HG03097 (cell line): ENCODE results near the gene FSTL3.
"Not testable (repeated sequence)": the region's sequence is repeated elsewhere in the genome, so short reads cannot be mapped to it uniquely, and the experiment has no call there.

Experiments
- ATAC-seq: cut with Tn5 transposase; IDR thresholded peaks from one replicate; pipeline ENCODE4 v1.9.1; 2021; ENCODE audit not compliant: unreplicated experiment, low FRiP score

The FSTL3 gene

DNA sequence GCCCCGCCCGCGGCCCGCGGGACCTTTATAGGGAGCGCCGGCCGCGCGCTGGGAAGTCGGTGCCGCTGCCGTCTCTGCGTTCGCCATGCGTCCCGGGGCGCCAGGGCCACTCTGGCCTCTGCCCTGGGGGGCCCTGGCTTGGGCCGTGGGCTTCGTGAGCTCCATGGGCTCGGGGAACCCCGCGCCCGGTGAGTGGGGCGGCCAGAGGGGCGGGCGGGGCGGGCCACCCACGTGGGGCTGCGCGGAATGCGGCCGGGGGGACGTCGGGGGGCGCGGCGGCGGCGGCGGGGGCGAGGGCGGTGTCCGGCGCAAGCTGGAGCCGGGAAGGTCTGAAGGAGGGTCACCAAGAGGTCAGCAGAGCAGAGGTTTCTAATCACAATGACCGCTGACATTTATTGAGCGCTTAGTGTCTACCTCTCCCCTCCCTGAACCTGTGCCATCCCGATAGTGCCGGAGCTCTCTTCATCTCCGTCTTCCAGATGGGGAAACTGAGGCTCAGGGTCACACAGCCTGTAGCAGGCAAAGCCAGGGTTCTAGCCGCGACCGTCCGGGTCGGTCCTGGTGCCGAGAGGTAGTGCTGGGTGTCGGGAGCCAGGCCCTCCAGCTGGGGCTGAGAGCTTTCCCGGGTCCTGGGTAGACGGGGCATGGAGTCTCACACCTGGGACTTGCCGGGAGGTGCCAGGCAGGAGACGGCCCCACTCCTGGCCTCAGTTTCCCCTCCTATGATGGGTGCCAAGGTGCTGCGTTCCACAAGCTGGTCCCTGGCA, at the start of gene FSTL3:
Gene FSTL3, plus strand, starts transcription at position 54 of the 767 bp plus-strand sequence. Its CDS starts 32 bp downstream, at position 86.
- ATAC-seq, result no peak

DNA sequence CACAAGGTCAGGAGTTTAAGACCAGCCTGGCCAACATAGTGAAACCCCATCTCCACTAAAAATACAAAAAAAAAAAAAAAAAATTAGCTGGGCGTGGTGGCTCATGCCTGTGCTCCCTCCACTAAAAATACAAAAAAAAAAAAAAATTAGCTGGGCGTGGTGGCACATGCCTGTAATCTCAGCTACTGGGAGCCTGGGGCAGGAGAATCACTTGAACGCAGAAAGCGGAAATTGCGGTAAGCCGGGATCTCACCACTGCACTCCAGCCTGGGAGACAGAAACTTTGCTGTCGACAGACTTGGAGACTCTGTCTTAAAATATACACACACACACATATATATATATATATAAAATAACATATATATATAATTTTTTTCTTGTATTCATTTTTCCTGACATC, 49.6 kb upstream of the FSTL3 start:
- ATAC-seq, result not testable (repeated sequence)

DNA sequence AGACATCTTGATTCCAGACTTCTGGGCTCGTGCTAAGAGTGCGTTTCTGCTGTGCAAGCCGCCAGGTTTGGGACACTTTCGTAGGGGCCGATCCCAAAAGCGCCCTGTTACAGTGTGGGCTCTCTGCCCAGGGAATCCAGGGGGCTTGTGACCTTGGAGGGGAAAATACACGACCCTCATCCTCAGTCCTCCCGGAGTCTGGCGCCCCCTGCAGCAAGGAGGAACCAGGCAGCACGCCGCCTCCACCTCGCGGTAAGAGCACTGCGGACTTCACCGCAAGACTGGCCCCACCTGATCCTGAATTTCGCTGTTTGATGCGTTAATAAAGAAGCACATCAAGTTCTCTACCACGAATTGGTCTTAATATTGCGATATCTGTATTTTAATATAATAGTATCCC, 48.0 kb upstream of the FSTL3 start:
- no peak for ATAC-seq

DNA sequence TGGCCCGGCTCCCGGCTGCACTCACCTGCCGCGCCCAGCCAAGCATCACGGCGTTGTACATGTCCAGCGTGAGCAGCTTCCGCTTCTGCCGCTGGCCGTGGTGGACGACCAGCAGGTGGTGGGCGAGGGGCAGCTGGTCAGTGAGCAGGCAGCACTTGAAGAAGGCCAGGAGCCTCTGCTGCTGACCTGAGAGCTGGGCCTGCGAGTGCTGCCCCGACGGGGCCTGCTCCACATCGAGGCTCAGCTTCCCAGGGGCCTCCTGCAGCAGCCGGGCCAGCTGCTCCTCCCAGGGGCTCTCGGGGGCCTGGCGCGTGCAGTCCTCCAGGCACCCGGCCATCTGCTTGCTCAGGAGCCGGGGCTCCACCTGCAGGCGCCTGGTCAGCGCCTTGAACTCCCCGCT, 46.7 kb upstream of the FSTL3 start:
- not testable (repeated sequence) for ATAC-seq

DNA sequence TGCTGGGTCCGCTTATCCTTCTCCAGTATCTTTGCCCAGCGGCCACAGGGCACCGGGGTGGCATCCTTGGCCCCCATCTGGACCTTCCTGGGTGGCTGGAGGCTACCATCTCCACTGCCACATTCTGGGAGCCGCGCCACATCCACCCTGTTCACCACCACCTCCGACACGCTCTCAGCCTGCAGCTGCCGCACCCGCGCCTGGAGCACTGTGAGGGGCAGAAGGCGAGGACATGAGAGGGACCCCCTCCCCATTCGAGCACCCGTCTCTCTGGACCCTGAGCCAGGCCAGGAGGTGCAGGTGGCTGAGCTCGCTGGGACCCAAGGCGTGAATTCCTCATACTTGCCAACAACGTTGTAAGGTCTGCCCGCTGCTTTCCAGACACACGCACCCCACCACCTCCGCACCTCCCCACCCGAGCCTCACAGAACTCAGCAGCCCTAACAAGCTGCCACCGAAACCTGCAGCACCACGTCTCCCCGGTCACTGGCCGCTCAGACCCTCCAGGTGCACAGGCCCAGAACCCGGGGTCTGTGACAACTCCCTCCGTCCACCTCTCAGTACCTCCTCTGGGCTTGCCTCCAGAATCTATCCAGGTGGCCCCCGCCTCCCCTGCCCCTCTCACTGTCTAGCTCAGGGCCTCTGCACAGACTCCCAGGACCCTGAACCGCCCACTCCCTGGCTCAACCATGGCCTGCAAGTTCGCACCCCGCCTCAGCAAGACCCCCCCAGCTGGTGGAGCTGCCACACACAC, 46.1 kb upstream of the FSTL3 start:
- no peak for ATAC-seq

DNA sequence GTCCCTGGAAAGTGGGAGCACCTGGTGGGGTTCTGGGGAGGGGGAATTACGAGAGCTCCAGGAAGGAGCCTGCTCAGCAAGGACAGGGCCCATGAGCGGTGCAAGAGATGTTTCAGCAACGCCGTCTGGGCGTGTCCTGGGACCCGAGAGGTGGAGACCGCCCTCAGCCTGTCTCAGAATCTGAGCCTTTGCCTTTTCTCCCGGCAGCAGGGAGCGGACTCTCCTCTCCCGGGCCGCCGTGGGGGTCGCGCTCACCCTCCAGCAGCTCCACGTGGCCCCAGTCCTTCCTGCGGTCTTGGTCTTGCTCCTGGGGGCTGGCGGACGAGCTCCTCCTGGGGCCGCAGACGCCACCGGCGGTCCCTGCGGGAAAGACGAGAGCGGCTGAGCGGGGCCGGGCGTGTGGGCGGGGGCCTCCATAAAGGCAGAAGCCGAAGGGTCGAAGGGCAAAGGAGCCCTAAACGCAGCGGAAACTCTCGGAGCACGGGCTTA, 43.6 kb upstream of the FSTL3 start:
- peak; percentile 18 for ATAC-seq

DNA sequence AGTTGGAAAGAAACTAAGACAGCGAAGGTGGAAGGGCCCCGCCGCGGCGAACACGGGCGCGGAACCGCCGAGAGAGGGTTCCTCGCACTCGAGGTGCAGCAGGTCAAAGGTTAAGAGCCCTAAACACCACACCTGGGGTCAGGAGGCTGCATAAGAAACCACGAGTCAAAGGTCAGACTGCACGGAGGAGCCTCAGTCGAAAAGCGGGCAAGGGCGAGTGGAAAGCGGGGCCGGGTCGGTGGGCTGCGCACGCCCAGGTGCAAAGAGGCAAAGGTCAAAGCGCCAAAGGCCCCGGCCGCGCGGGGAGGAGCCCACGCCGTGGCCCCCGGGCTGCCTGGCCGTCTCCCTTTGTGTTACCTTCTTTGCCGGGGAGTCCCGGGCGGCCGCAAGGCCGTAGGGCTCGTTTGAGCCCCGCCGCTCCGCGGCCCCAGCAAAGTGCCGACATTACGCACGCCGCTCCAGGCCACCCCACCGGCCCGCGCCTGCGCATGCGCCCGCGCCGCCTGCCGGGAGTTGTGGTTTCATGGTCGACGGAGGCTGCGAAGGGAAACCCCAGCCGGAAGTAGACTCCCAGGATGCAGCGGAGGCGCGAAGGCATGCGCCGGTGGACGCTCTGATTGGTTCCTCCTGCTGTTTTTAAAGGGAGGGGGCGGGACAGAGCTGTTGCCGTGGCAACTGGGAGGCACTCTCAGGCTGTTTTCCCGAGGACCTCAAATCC, 43.0 kb upstream of the FSTL3 start, which contains the start of gene POLRMT:
Gene POLRMT, minus strand, starts transcription at position 470 of the 718 bp plus-strand sequence. Its CDS starts 25 bp downstream, at position 445.
- peak; percentile 79 for ATAC-seq

DNA sequence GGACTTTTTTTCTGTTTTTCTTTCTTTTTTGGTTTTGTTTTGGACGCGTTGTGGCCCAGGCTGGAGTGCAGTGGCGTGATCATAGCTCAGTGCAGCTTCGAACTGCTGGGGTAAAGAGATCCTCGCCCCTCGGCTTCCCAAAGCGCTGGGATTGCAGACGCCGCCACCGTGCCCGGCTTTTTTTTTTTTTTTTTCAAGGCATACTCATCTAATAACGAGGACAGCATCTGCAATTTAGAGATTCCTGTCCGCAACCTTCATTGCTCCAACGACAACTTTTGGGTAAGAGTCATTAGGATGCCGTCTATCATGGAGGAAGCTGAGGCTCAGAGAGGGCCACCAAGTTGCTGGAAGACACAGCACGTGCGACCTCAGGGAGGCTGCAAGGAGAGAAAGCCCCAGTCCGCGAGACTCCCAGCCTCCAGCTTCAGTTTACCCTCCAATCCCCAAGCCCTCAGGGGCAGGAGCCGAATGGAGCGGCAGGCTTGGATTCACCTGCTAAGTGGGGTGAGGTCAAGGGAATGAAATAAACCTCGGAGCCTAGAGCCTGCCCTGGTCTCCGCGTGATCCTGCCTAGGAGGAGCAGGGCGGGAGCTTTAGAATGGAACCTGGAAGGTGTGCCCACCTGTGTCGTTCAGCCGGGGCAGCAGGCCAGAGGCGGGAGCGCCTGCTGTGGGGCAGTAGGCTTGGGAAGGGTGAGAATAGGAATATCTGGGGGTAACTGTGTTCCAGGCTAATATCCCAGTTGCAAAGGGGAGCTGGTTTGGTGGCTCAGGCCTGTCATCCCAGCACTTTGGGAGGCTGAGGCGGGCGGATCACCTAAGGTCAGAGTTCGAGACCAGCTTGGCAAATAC, 42.2 kb upstream of the FSTL3 start:
- ATAC-seq, result no peak

DNA sequence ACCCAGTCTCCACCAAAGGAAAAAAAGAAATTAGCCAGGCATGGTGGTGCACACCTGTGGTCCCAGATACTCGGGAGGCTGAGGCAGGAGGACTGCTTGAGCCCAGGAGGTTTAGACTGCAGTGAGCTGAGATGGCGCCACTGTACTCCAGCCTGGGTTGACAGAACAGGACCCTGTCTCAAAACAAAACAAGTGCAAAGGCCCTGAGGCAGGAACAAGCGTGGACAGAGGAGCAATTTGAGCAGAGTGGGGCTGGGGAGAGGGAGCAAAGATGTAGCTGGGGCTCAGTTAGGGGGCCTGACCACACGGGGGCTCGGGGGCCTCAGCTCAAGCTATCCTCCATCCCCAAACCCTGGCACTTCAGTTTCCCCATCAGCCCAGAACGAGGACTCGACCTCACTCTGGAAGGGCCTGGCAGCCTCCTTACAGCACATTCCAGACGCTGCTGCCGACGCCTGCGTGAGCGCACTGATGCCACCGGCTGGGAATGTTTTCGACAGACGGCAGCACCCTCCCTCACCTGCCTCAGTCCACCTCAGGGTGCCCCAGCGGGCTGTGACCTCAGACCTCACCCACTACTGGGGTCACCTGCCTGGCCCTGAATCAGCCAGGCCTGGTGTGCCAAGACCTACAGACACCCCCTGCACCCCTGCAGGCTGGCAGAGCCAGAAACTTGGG, 41.1 kb upstream of the FSTL3 start:
- no peak for ATAC-seq

DNA sequence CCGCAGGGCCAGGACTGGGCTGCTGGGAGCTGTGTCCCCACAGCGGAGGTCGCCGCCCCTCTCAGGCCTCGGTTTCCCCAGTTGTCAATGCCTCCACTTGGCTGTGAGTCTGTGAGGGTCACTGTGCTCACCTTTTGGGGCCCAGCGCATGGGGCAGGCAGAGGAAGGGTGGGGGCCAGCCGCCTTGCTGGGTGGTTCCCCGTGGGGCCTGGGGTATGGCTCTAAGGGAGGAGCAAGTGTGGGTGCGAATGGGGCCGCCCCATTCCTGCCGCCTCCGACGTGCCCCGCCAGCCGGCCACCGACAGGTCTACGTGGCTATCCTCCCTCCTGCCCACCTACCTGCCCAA, 37.3 kb upstream of the FSTL3 start:
- no peak for ATAC-seq

DNA sequence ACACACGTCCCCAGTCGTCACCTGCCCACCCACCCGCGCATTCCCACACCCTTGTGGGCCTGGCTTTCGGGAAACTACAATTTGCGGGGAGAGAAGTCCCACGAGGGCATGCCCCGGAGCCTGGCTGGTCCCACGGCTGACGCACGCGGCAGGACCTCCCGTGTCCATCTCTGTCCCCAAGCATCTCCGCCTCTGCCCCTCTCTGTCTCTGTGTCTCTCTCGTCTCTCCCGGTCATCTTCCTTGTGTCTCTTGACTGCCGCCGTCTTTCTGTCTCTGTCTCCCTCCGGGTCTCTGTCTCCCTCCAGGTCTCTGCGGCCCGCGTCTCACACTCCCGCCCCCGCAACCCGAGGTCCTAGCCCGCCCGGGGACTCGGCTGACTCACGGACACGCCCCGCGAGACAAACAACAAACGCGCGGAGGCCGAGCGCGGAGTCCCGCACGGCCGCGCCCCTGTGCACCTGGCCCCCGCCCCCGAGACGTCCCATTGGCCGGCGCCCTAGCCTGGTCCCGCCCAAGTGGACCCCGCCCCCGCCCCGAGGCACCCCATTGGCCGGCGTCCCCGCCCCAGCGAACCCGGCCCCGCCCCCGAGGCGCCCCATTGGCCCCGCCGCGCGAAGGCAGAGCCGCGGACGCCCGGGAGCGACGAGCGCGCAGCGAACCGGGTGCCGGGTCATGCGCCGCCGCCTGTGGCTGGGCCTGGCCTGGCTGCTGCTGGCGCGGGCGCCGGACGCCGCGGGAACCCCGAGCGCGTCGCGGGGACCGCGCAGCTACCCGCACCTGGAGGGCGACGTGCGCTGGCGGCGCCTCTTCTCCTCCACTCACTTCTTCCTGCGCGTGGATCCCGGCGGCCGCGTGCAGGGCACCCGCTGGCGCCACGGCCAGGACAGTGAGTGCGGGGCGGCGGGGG, 36.7 kb upstream of the FSTL3 start, which contains the start of gene FGF22:
Gene FGF22, plus strand, starts transcription at position 627 of the 908 bp plus-strand sequence. Its CDS starts 47 bp downstream, at position 674.
- no peak for ATAC-seq

DNA sequence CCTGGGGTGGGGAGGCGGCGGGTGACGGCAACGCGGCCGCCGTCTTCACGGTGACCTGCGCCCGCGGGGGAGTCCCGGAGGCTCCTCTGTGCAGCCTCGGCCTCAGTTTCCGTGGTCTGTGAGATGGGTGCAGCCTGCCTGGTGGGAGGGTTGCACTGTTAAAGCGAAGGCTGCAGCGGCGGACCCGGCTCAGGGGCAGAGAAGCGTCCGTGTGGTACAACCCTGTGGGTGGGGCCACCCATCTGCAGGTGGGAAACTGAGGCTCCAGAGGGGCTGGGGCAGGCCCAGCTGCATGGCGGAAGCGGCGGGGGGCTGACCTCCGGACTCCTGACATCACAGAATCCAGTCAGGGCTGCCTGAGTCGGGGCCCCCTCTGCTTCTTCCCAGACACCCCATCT, 36.0 kb upstream of the FSTL3 start:
- ATAC-seq, result no peak

DNA sequence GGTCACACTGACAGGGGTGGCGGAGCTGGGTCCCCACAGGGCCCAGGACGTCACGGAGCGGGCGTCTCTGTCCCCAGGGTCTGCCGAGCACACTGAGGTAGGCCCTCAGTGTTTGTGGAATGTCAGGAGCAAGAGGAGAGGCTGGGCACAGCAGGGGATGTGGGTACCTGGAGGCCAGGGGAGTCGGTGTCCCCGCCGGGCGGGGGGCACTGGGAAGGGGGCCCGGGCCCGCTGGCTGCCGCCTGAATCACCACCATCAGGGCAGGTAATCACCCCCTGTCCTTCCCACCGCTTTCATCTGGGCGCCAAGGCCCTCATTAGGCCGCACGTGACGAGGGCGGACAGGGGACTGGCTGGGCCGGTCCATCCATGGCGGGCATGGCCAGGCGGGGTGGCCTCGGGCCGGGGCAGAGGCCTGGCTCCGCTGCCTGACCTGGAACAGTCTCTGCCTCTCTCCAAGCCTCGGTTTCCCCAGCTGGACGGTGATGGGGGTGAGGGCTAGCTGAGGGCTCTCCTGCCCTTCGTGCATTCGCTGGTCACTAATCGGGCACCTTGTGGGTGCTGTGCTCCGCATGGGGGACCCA, 35.5 kb upstream of the FSTL3 start:
- no peak for ATAC-seq

DNA sequence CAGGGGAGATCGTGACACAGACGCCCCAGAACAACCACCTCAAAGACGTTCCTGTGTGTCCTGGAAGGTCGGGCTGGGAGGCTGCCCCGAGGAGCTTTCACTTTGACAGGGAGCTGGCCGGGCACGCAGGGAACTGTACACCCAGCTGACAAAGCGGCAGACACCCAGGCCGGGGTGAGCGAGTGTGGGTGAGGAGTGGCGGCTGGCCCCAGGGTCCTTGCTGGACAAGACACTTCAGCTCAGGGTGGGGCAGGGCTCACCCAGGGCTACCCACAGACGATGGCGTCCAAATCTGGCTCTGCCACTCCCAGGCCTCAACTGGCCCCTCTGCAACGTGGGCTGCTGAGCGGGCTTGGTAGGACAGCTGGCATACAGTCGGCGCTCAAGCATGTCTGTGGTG, 34.5 kb upstream of the FSTL3 start:
- ATAC-seq, result no peak

DNA sequence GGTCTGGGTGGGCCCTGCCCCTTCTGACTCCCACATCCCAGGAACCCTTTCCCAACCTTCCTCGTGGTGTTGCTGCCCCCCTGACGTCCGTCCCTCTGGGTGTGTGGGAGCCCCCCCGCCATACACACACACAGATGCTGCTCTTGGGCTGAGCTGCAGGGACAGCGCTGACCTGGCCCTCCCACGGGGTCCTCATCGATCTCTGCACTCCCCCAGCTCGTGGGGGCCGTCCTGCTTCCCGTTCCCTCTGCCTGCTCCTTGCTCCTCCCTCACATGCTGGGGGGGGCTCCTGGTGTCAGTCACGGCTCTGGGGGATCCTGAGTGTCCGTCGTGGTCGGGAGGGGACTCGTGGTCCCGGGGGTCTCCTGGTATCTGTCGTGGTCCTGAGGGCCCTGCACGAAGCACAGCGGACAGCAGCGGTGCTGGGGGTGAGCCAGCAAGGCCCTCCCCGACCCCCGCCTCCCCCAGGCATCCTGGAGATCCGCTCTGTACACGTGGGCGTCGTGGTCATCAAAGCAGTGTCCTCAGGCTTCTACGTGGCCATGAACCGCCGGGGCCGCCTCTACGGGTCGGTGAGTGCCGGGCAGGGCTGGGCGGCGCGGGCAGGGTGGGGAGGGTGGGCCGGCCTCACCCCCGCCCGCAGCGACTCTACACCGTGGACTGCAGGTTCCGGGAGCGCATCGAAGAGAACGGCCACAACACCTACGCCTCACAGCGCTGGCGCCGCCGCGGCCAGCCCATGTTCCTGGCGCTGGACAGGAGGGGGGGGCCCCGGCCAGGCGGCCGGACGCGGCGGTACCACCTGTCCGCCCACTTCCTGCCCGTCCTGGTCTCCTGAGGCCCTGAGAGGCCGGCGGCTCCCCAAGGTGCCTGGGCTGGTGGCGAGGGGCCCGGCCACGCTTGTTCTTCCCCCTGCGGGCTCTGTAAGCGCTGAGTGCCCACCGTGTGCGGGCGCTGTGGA, 33.1 kb upstream of the FSTL3 start:
- no peak for ATAC-seq

DNA sequence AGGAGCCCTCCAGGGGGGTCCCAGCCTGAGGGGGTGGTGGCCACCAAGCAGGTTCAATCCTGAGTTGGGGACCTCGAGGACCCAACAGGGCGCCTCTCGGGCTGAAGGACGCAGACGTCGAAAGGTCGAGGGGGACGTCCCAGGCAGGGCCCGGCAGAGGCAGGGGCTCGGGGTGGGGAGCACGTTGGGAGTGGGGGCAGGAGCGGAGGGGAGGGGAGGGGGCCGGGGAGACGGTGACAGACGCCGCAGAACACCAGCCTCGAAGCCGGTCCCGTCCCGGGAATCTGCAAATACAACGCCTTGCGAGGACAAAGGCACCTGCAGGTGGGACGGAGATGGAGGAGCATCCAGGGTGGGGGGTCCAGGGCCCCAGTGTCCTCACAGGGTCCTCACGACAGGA, 32.5 kb upstream of the FSTL3 start:
- ATAC-seq, result no peak

DNA sequence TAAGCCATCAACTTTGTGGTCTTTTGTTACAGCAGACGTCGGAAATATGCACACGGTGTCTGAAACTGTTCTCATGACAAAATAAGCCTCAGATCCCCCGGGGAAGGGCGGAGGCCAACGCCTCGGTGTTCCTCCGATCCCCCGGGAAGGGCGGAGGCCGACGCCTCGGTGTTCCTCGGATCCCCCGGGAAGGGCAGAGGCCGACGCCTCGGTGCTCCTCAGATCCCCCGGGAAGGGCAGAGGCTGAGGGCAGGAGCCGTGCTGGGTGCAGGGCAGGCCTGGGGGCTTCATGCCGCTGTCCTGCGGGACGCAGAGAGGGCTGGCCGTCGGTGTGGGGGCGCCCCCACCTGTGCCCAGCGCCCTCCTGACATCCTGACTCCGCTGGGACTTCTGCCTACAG, 31.8 kb upstream of the FSTL3 start:
- ATAC-seq, result no peak
